Activated T-cell treated with anti-CD3 and anti-CD28 coated beads for 24 hours (primary cell): ENCODE results near the gene ERMN.
"Not testable (repeated sequence)": the region's sequence is repeated elsewhere in the genome, so short reads cannot be mapped to it uniquely, and the experiment has no call there.

Experiments
- DNase-seq: peaks from one replicate; pipeline ENCODE4 v3.0.0-alpha.2; 2020; ENCODE audit warnings: low read depth

ERMN gene

DNA sequence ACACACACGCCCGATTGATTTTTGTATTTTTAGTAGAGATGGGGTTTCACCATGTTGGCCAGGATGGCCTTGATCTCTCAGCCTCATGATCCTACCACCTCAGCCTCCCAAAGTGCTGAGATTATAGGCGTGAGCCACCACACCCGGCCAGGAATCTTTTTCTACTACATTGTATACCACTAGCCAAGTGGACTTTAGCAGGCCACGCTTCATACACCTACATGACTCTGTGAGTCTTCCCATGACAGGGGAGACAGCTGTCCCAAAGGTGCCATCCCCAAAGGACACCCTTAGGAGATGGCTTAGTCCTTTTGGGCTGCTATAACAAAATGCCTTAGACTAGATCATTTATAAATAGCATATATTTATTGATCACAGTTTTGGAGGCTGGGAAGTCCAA lies 32.8 kb downstream of the ERMN start:
- DNase-seq = no peak

GRCh38 chr2:157291018-157291417 lies 34.6 kb downstream of the ERMN start:
- DNase-seq = no peak

GRCh38 chr2:157290525-157290924 lies 35.1 kb downstream of the ERMN start:
- no peak for DNase-seq

- DNase-seq = no peak
Observed at GRCh38 chr2:157287160-157287559, 38.5 kb downstream of the ERMN start.

DNA sequence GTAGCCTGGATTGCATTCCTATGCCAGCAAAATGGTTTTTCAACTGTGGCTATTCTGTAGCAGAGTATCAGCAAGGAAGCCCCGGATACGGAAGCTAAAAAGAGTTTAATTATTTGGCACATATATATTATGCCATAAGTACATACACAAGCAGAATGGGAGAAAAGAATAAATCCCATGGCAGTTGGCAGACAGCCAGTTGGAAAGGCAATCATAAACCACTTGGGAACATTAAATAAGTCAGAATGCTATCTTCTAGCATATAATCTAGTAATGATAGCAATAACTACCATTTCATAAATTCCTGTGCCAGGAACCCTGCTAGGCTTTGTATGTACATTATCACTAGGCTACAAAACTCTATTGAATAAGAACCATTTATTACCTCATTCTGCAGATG lies 42.2 kb downstream of the ERMN start:
- DNase-seq = no peak

DNA sequence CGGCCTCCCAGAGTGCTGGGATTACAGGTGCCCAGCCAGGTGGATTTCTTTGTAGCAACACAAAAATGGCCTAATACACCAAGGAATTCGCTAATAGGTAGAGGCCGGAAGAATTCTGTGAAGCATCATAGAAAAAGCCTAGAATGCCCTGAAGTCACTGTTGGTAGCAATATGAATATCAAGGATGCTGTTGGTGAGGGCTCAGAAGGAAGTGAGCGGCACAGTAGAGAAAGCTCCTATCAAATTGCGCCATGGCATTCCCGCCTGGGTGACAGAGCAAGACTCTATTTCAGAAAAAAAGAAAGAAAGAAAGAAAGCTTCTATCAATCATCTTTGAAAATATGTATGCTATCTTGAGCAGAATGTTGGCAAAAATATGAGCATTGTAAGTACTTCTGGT lies 44.3 kb downstream of the ERMN start:
- no peak for DNase-seq

GRCh38 chr2:157279311-157279710 lies 46.3 kb downstream of the ERMN start:
- DNase-seq = not testable (repeated sequence)

DNA sequence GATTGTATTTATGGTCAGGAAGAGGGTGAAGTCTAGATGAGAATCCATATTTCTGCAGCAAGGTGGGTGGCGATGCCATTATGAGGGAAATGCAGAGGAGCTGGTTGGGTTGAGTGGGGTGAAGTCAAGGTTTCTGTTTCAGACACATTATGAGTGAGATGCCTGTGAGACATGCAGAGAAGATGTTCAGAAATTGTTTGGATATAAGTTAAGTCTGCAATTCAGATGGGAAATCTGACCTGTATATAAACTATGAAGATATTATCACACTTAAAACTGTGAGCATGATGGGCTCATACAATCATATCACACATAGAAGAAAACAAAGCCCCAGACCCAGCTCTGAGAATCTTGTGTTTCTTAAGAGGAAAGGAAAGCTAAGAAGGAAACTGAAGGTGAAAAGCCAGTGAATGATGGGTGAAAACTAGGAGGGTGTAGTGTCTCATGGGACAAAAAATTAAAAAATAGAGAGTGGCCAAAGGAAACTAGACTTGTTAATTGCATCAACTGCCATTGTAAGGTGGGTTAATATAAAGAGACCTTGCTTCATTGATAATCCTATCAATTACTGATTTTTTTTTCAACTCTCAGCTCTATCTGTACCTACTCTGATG lies 53.9 kb downstream of the ERMN start:
- DNase-seq = no peak

DNA sequence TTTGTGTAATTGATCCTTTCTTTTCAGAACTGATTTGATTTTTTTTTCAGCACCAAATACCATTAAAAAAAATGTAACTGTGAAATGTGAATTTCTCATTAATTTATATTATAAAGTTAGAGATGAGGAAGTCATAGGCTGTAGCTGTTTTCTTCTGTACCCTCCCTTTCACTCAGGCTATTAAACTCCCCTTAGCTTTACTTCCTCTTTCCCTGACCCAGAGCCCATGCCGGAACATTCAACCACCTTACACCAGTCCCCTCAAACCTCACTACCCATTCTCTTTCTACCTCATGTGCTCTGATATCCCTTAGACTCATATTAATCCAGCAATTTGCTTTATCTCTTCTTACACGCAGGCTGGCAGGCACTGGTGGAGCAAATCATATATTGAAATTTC lies 55.7 kb downstream of the ERMN start:
- no peak for DNase-seq

GRCh38 chr2:157269060-157269459 lies 56.6 kb downstream of the ERMN start:
- DNase-seq = no peak
